Measurements from ENCODE around the gene TCF15.

DNA sequence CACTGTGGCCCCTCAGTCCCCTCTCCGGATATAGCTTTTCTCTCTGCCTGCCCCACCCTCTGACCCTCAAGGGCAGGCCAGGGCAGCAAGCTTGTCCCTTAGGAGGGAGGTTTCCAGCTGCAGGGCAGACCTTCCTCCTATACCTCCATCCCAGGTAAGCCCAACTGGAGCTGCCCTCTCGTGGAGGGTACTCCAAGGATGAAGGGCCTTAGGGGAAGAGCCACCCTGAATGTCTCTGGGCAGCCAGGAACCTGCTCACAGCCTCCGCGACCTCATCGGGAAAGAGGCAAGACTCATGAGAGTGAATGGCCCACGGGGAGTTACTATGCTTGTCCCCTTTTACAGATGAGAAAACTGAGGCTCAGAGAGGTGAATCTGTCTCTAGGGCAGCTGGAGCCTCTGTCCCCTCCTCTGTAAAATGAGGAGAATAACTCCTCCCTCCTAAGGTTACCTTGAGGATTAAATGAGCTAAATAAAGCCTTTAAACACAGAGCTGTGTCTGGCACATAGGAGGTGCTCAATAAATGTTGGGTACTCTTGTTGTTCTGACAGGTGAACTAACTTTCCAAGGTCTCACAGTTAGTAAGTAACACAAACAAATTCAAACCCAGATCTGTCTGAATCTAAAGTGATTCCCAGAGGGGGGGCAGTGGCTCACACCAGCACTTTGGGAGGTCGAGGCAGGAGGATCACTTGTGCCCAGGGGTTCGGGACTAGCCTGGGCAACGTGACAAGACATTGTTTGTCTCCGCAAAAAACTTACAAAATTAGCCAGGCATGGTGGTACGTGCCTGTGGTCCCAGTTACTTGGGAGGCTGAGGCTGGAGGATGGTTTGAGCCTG lies 30.8 kb upstream of the TCF15 start:
- TF ChIP-seq, protein P1, sequence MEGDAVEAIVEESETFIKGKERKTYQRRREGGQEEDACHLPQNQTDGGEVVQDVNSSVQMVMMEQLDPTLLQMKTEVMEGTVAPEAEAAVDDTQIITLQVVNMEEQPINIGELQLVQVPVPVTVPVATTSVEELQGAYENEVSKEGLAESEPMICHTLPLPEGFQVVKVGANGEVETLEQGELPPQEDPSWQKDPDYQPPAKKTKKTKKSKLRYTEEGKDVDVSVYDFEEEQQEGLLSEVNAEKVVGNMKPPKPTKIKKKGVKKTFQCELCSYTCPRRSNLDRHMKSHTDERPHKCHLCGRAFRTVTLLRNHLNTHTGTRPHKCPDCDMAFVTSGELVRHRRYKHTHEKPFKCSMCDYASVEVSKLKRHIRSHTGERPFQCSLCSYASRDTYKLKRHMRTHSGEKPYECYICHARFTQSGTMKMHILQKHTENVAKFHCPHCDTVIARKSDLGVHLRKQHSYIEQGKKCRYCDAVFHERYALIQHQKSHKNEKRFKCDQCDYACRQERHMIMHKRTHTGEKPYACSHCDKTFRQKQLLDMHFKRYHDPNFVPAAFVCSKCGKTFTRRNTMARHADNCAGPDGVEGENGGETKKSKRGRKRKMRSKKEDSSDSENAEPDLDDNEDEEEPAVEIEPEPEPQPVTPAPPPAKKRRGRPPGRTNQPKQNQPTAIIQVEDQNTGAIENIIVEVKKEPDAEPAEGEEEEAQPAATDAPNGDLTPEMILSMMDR (IDR thresholded peaks at IDR 0.05) = no peak
- TF ChIP-seq POLR2A (IDR thresholded peaks at IDR 0.05) (no peak), EP300 (IDR thresholded peaks at IDR 0.05) (no peak), POLR2AphosphoS5 (IDR thresholded peaks at IDR 0.05) (no peak)
